Osteoblast (primary cell): Measurements from ENCODE around the gene POLR2L. TPM values are rescaled to one million over a fixed set of nuclear protein-coding genes. Genes with fewer than 3 reads are reported as not detected.

ENCODE experiments used
- DNase-seq: peaks from one replicate; pipeline ENCODE4 v3.0.0; 2011; ENCODE audit warnings: low spot score, mixed read lengths; ENCODE audit not compliant: insufficient read length; ENCODE audit errors: missing footprints
- H2AFZ ChIP-seq: 2 replicates; pipeline ENCODE4 v1.6.0; 2011; ENCODE audit warnings: mild to moderate bottlenecking, low read length
- H3K27ac ChIP-seq: 2 replicates; pipeline ENCODE4 v1.5.1; 2011; ENCODE audit warnings: mild to moderate bottlenecking, low read depth, low read length, moderate library complexity
- H3K27me3 ChIP-seq: 2 replicates; pipeline ENCODE4 v1.6.0; 2012; ENCODE audit warnings: mild to moderate bottlenecking, control low read depth, inconsistent platforms, low read length, moderate library complexity; ENCODE audit not compliant: insufficient read depth
- H3K36me3 ChIP-seq: 2 replicates; pipeline ENCODE4 v1.5.1; 2011; ENCODE audit warnings: mild to moderate bottlenecking, low read length, control low read depth, moderate library complexity; ENCODE audit not compliant: insufficient read depth
- H3K4me1 ChIP-seq: 2 replicates; pipeline ENCODE4 v1.5.1; 2011; ENCODE audit warnings: mild to moderate bottlenecking, low read length, control low read depth, moderate library complexity; ENCODE audit not compliant: insufficient read depth
- H3K4me2 ChIP-seq: 2 replicates; pipeline ENCODE4 v1.6.0; 2011; ENCODE audit warnings: mild to moderate bottlenecking, low read length; ENCODE audit not compliant: insufficient read depth
- H3K4me3 ChIP-seq: fragments of 200-600 bp; sonication (generic); 3 replicates; pipeline ENCODE4 v1.5.1; 2012; ENCODE audit warnings: mild to moderate bottlenecking, low read length, inconsistent platforms; ENCODE audit not compliant: insufficient read depth
- H3K79me2 ChIP-seq: 2 replicates; pipeline ENCODE4 v1.6.0; 2012; ENCODE audit warnings: mild to moderate bottlenecking, low read length, control low read depth, inconsistent platforms; ENCODE audit not compliant: insufficient read depth
- H3K9me3 ChIP-seq: 2 replicates; pipeline ENCODE4 v1.5.1; 2011; ENCODE audit warnings: low read depth, low read length, control low read depth
- H4K20me1 ChIP-seq: 2 replicates; pipeline ENCODE4 v1.6.0; 2012; ENCODE audit warnings: mild to moderate bottlenecking, low read length, control low read depth; ENCODE audit not compliant: insufficient read depth
- CTCF ChIP-seq: IDR thresholded peaks from 2 replicates; pipeline ENCODE4 v1.5.1; 2011; ENCODE audit warnings: mild to moderate bottlenecking, low read depth, low read length, moderate library complexity; ENCODE audit errors: extremely low read depth
- total RNA-seq: library from RNA; depleted of rRNA; stranded (reverse); fragments of >200 nt; gene quantifications from 2 replicates; pipeline ENCODE4 v1.2.3, GENCODE V29; 2012

The POLR2L gene
- total RNA-seq, 1 donor, result 60.8 TPM

GRCh38 chr11:799641-800316 is 42.5 kb downstream of the POLR2L start:
- Histone ChIP-seq H4K20me1 (peaks cover 2% of the 10 kb centered on the region), H3K9me3 (no peaks in the 10 kb centered on the region), H3K27ac (no peak overlapping the region), H3K4me1 (peaks cover 31% of the 10 kb centered on the region), H3K36me3 (peaks cover 23% of the 10 kb centered on the region), H3K4me3 (no peak overlapping the region), H2AFZ (no peak overlapping the region), H3K4me2 (no peak overlapping the region), H3K27me3 (no peaks in the 10 kb centered on the region), H3K79me2 (peaks cover 18% of the 10 kb centered on the region)
- TF ChIP-seq CTCF, result no peak
- DNase-seq, result no peak

- Histone ChIP-seq H3K79me2 (peaks cover 7% of the 10 kb centered on the region), H4K20me1 (peaks cover 2% of the 10 kb centered on the region), H2AFZ (peak within 1 kb of the TSS; percentile 85), H3K27me3 (no peaks in the 10 kb centered on the region), H3K27ac (peak within 1 kb of the TSS; percentile 65), H3K4me3 (peak within 1 kb of the TSS; percentile 87), H3K36me3 (peaks cover 23% of the 10 kb centered on the region), H3K4me2 (peak within 1 kb of the TSS; percentile 86), H3K9me3 (no peaks in the 10 kb centered on the region), H3K4me1 (peaks cover 17% of the 10 kb centered on the region)
- TF ChIP-seq CTCF, result peak; percentile 46
- peak; percentile 100 for DNase-seq
These were observed 44.1 kb downstream of the POLR2L start, which contains the start of gene SLC25A22 for GRCh38 chr11:798093-798713. Gene SLC25A22 (minus strand): TSS chr11:798281. CDS start chr11:795006, 3,275 bp downstream.

- Histone ChIP-seq H4K20me1 (peaks cover 2% of the 10 kb centered on the region), H3K27ac (peak overlapping the region; percentile 65), H3K9me3 (no peaks in the 10 kb centered on the region), H3K79me2 (peaks cover 4% of the 10 kb centered on the region), H2AFZ (peak overlapping the region; percentile 85), H3K27me3 (no peaks in the 10 kb centered on the region), H3K4me3 (peak overlapping the region; percentile 87), H3K36me3 (peaks cover 20% of the 10 kb centered on the region), H3K4me1 (peaks cover 17% of the 10 kb centered on the region), H3K4me2 (peak overlapping the region; percentile 86)
- peak; percentile 100 for DNase-seq
- TF ChIP-seq CTCF, result no peak
These were observed 44.8 kb downstream of the POLR2L start for GRCh38 chr11:797296-798092.
